HL-60 (cell line): ENCODE results near the gene CDHR4.
"Not testable (repeated sequence)": the region's sequence is repeated elsewhere in the genome, so short reads cannot be mapped to it uniquely, and the experiment has no call there.

Experiments
- POLR2AphosphoS5 ChIP-seq: IDR thresholded peaks from 2 replicates; pipeline ENCODE4 v1.6.1; 2012; ENCODE audit warnings: low read depth
- TF ChIP-seq, protein P1 (sequence below): IDR thresholded peaks from one replicate; pipeline ENCODE4 v1.5.1; 2011; ENCODE audit warnings: low read length, control low read depth, inconsistent platforms; ENCODE audit not compliant: insufficient read depth

DNA sequence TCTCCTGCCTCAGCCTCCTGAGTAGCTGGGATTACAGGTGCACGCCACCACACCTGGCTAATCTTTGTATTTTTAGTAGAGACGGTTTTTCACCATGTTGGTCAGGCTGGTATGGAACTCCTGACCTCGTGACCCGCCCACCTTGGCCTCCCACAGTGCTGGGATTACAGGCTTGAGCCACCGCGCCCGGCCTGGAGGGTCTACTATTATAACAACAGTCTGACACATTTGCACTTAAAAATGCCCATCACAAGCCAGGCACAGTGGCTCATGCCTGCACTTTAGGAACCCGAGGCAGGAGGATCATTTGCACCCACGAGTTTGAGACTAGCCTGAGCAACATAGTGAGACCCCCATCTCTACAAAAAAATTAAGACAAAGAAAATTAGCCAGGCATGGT lies 17.4 kb downstream of the CDHR4 start:
- TF ChIP-seq POLR2AphosphoS5 = not testable (repeated sequence)
- TF ChIP-seq, protein P1, sequence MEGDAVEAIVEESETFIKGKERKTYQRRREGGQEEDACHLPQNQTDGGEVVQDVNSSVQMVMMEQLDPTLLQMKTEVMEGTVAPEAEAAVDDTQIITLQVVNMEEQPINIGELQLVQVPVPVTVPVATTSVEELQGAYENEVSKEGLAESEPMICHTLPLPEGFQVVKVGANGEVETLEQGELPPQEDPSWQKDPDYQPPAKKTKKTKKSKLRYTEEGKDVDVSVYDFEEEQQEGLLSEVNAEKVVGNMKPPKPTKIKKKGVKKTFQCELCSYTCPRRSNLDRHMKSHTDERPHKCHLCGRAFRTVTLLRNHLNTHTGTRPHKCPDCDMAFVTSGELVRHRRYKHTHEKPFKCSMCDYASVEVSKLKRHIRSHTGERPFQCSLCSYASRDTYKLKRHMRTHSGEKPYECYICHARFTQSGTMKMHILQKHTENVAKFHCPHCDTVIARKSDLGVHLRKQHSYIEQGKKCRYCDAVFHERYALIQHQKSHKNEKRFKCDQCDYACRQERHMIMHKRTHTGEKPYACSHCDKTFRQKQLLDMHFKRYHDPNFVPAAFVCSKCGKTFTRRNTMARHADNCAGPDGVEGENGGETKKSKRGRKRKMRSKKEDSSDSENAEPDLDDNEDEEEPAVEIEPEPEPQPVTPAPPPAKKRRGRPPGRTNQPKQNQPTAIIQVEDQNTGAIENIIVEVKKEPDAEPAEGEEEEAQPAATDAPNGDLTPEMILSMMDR = not testable (repeated sequence)
